DOHH2 (cell line): Measurements from ENCODE around the gene MSH5.

ENCODE experiments used
- H3F3A ChIP-seq: fragments of 200-600 bp; sonication (generic), shearing (Covaris generic); 2 replicates; pipeline ENCODE4 v1.6.0; 2016; ENCODE audit warnings: antibody characterized with exemption, mild to moderate bottlenecking; ENCODE audit not compliant: control insufficient read depth, insufficient read depth
- H3K27ac ChIP-seq: fragments of 200-600 bp; sonication (generic); 2 replicates; pipeline ENCODE4 v1.5.1; 2014; ENCODE audit warnings: low read depth, mild to moderate bottlenecking, low read length, moderate library complexity
- H3K27me3 ChIP-seq: fragments of 200-600 bp; sonication (generic); 2 replicates; pipeline ENCODE4 v1.6.1; 2014; ENCODE audit warnings: mild to moderate bottlenecking, low read length, mixed read lengths; ENCODE audit not compliant: control insufficient read depth
- H3K36me3 ChIP-seq: fragments of 200-600 bp; sonication (generic); 2 replicates; pipeline ENCODE4 v1.6.1; 2014; ENCODE audit warnings: mild to moderate bottlenecking, low read length, moderate library complexity, mixed read lengths; ENCODE audit not compliant: control insufficient read depth
- H3K4me1 ChIP-seq: fragments of 200-600 bp; sonication (generic); 2 replicates; pipeline ENCODE4 v1.6.1; 2014; ENCODE audit warnings: mild to moderate bottlenecking, low read length, mixed read lengths; ENCODE audit not compliant: control insufficient read depth
- H3K4me2 ChIP-seq: fragments of 200-600 bp; sonication (generic); 2 replicates; pipeline ENCODE4 v1.6.0; 2014; ENCODE audit warnings: mild to moderate bottlenecking, low read length, moderate library complexity
- H3K4me3 ChIP-seq: fragments of 200-600 bp; sonication (generic); 2 replicates; pipeline ENCODE4 v1.5.1; 2014; ENCODE audit warnings: mild to moderate bottlenecking, low read length, mixed read lengths
- H3K79me2 ChIP-seq: fragments of 200-600 bp; sonication (generic); 2 replicates; pipeline ENCODE4 v1.6.1; 2014; ENCODE audit warnings: mild to moderate bottlenecking, low read length, mixed read lengths; ENCODE audit not compliant: control insufficient read depth
- H3K9me2 ChIP-seq: fragments of 200-600 bp; sonication (generic); replicated peaks from 2 replicates; pipeline ENCODE4 v1.6.1; 2014; ENCODE audit warnings: mild to moderate bottlenecking, low read length, mixed read lengths; ENCODE audit not compliant: control insufficient read depth
- H3K9me3 ChIP-seq: fragments of 200-600 bp; sonication (generic); 2 replicates; pipeline ENCODE4 v1.6.1; 2014; ENCODE audit warnings: antibody characterized with exemption, low read length, mixed read lengths; ENCODE audit not compliant: control insufficient read depth, insufficient read depth
- H4K20me1 ChIP-seq: fragments of 200-600 bp; sonication (generic); 2 replicates; pipeline ENCODE4 v1.6.0; 2014; ENCODE audit warnings: low read depth, mild to moderate bottlenecking, antibody characterized with exemption, low read length, moderate library complexity; ENCODE audit not compliant: control insufficient read depth, insufficient read depth
- CTCF ChIP-seq: fragments of 200-600 bp; sonication (generic); IDR thresholded peaks from one replicate; pipeline ENCODE4 v1.5.1; 2014; ENCODE audit warnings: antibody characterized with exemption, mild to moderate bottlenecking, low read depth, low read length; ENCODE audit not compliant: poor library complexity, severe bottlenecking
- EZH2phosphoT487 ChIP-seq: fragments of 200-600 bp; sonication (generic); IDR thresholded peaks from 2 replicates; pipeline ENCODE4 v1.6.1; 2017; ENCODE audit warnings: borderline replicate concordance, mild to moderate bottlenecking, antibody characterized with exemption, low read length, moderate library complexity, mixed read lengths

MSH5 gene

GRCh38 chr6:31705931-31706330, 33.9 kb upstream of the MSH5 start:
- Histone ChIP-seq H3K4me3 (no peak overlapping the region), H4K20me1 (0 out of 2 replicates have a peak, but pooled peaks cover 4% of the 10 kb centered on the region), H3K27me3 (peaks cover 12% of the 10 kb centered on the region), H3K27ac (no peak overlapping the region), H3K36me3 (peaks cover 4% of the 10 kb centered on the region), H3K9me3 (no peaks in the 10 kb centered on the region), H3K79me2 (peaks cover 19% of the 10 kb centered on the region), H3K4me1 (peaks cover 25% of the 10 kb centered on the region), H3K4me2 (no peak overlapping the region), H3K9me2 (no peaks in the 10 kb centered on the region), H3F3A (peaks cover 6% of the 10 kb centered on the region)
- TF ChIP-seq EZH2phosphoT487 = no peak
- TF ChIP-seq CTCF = no peak

GRCh38 chr6:31706599-31706998, 33.2 kb upstream of the MSH5 start, which contains the start of gene LY6G6F:
LY6G6F (plus strand) TSS chr6:31706866; CDS start chr6:31706907, 41 bp downstream.
- peaks cover 6% of the 10 kb centered on the region for H3F3A ChIP-seq

GRCh38 chr6:31707701-31708100, 32.1 kb upstream of the MSH5 start:
- no peak overlapping the region for H3K4me2 ChIP-seq

More at GRCh38 chr6:31706599-31706998, 33.2 kb upstream of the MSH5 start, which contains the start of gene LY6G6F:
- Histone ChIP-seq H3K36me3 (no peaks in the 10 kb centered on the region), H3K9me3 (no peaks in the 10 kb centered on the region), H4K20me1 (0 out of 2 replicates have a peak, but pooled peaks cover 3% of the 10 kb centered on the region), H3K27me3 (peaks cover 18% of the 10 kb centered on the region), H3K9me2 (no peaks in the 10 kb centered on the region), H3K4me3 (no peak within 1 kb of the TSS), H3K4me2 (no peak within 1 kb of the TSS), H3K79me2 (peaks cover 12% of the 10 kb centered on the region), H3K27ac (no peak within 1 kb of the TSS), H3K4me1 (peaks cover 19% of the 10 kb centered on the region)
- TF ChIP-seq EZH2phosphoT487 = no peak
- no peak for TF ChIP-seq CTCF

More at GRCh38 chr6:31707701-31708100, 32.1 kb upstream of the MSH5 start:
- Histone ChIP-seq H3K27me3 (peaks cover 29% of the 10 kb centered on the region), H3K27ac (no peak overlapping the region), H3K9me3 (no peaks in the 10 kb centered on the region), H3K79me2 (peaks cover 1% of the 10 kb centered on the region), H3K4me1 (peaks cover 12% of the 10 kb centered on the region), H3K4me3 (no peak overlapping the region), H3K9me2 (no peaks in the 10 kb centered on the region), H3K36me3 (no peaks in the 10 kb centered on the region), H3F3A (peaks cover 6% of the 10 kb centered on the region), H4K20me1 (no peaks in the 10 kb centered on the region)
- no peak for TF ChIP-seq CTCF
- no peak for TF ChIP-seq EZH2phosphoT487
